Tibial artery (tissue), 4 donors: ENCODE data around the gene STKLD1.

ENCODE experiments used
- DNase-seq, 2 donors: peaks; one replicate each; pipeline ENCODE4 v3.0.0-alpha.2; 2019
- H3K27ac ChIP-seq, 2 donors: fragments of 200-600 bp; sonication (generic) in 1 of 2; 1 replicate in 1 of 2; 2 replicates in 1 of 2; pipeline ENCODE4 v1.5.1; 2018 to 2019; ENCODE audit warnings: mild to moderate bottlenecking in 1 of 2
- H3K27me3 ChIP-seq, 2 donors: fragments of 200-600 bp; sonication (generic) in 1 of 2; one replicate each; pipeline versions ENCODE4 v1.5.1 to v1.6.0; 2016 to 2019
- H3K36me3 ChIP-seq, 3 donors: fragments of 200-600 bp; sonication (generic) in 2 of 3; one replicate each; pipeline ENCODE4 v1.5.1; 2016 to 2019; ENCODE audit warnings: mild to moderate bottlenecking in 2 of 3
- H3K4me1 ChIP-seq, 4 donors: fragments of 200-600 bp; sonication (generic) in 2 of 4; 1 replicate in 3 of 4; 2 replicates in 1 of 4; pipeline ENCODE4 v1.5.1; 2016 to 2019
- H3K4me3 ChIP-seq, 2 donors: fragments of 200-600 bp; sonication (generic) in 1 of 2; 1 replicate in 1 of 2; 2 replicates in 1 of 2; pipeline ENCODE4 v1.5.1; 2018 to 2019; ENCODE audit warnings: mild to moderate bottlenecking in 2 of 2
- H3K9me3 ChIP-seq, 3 donors: fragments of 200-600 bp; sonication (generic) in 1 of 3; one replicate each; pipeline ENCODE4 v1.5.1; 2016 to 2019
- intact Hi-C: fragments of 100-400 bp; cut with DNase I; formaldehyde crosslinking; loops from one replicate; pipeline ENCODE4 v1.15.0; 2023; ENCODE audit warnings: low total_unique reads
- TF ChIP-seq, protein P1 (sequence below), 2 experiments: fragments of 200-600 bp in 1 of 2; fragments of 450-650 bp in 1 of 2; IDR thresholded peaks; one replicate each; pipeline ENCODE4 v1.5.1; 2017 to 2019; ENCODE audit warnings: antibody characterized with exemption in 2 of 2, mild to moderate bottlenecking in 1 of 2, moderate library complexity in 1 of 2

STKLD1 gene

DNA sequence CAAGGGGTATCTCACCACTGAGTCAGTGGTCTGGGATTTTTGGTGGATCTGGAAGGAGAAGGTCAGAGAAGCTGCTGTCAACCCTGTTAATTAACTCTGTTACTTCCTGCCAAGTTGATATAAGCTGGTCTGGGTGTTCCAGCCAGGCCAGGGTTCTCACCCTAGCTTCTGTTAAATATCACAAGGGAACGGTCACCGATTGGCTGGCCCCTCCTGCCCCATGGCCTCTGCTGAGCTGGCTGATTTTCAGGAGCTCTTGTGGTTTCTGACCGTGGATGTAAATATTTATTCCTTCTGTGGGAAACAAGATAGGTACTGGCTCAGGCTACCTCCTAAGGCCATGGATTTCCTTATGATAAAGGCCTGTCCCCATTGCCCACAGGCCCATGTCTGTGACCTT lies 47.0 kb downstream of the STKLD1 start:
- Histone ChIP-seq H3K9me3 (no peaks in the 10 kb centered on the region), H3K27me3 (peaks cover 0 to 37% of the 10 kb centered on the region in 2 donors), H3K4me1 (peaks cover 0 to 7% (median 6%) of the 10 kb centered on the region in 4 donors), H3K27ac (no peak overlapping the region), H3K36me3 (no peaks in the 10 kb centered on the region), H3K4me3 (no peak overlapping the region)
- TF ChIP-seq, protein P1, sequence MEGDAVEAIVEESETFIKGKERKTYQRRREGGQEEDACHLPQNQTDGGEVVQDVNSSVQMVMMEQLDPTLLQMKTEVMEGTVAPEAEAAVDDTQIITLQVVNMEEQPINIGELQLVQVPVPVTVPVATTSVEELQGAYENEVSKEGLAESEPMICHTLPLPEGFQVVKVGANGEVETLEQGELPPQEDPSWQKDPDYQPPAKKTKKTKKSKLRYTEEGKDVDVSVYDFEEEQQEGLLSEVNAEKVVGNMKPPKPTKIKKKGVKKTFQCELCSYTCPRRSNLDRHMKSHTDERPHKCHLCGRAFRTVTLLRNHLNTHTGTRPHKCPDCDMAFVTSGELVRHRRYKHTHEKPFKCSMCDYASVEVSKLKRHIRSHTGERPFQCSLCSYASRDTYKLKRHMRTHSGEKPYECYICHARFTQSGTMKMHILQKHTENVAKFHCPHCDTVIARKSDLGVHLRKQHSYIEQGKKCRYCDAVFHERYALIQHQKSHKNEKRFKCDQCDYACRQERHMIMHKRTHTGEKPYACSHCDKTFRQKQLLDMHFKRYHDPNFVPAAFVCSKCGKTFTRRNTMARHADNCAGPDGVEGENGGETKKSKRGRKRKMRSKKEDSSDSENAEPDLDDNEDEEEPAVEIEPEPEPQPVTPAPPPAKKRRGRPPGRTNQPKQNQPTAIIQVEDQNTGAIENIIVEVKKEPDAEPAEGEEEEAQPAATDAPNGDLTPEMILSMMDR (IDR thresholded peaks at IDR 0.05): no peak
- DNase-seq: no peak
- intact Hi-C loops: no loop called here

DNA sequence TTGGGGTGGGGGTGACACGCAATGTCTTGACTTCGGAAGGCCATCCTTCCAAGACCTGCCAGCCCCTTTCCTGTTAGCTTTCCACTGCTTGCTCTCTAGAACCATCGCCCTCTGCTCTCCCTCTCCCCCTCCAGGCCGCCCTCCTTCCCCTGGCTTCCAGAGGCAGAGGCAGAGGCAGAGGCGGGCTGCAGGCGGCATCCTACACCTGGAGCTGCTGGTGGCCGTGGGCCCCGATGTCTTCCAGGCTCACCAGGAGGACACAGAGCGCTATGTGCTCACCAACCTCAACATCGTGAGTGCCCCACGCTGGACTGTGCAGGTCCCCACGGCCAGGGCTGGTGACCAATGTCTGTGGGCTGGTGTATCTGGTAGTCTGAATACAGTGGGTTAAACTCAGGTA lies 48.0 kb downstream of the STKLD1 start:
- Histone ChIP-seq H3K9me3 (no peaks in the 10 kb centered on the region), H3K36me3 (no peaks in the 10 kb centered on the region), H3K4me3 (no peak overlapping the region), H3K27me3 (peaks cover 0 to 47% of the 10 kb centered on the region in 2 donors), H3K4me1 (peaks cover 0 to 12% (median 10%) of the 10 kb centered on the region in 4 donors), H3K27ac (no peak overlapping the region)
- TF ChIP-seq, protein P1 (IDR thresholded peaks at IDR 0.05): no peak
- intact Hi-C loops: no loop called here
- no peak for DNase-seq

DNA sequence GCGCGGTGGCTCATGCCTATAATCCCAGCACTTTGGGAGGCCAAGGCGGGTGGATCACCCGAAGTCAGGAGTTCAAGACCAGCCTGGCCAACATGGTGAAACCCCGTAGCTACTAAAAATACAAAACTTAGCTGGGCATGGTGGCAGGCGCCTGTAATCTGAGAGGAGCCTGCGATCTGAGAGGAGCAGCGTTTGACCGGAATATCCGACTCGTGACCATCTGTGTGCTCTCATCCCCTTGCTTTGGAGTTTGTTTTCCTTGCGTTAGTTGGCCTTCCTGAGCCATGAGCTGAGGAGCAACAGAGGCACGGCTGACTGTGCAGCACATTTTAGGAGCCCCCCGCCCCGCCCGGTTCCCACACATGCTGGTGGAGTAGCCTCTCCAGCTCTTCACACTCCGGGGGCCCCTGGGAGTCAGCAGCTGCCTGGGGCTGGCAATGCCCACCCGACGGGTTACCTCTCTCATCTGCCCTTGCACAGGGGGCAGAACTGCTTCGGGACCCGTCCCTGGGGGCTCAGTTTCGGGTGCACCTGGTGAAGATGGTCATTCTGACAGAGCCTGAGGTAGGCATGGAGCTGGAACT lies 49.0 kb downstream of the STKLD1 start:
- DNase-seq: no peak
- intact Hi-C loops: no loop called here
- Histone ChIP-seq H3K9me3 (no peaks in the 10 kb centered on the region), H3K4me1 (peaks cover 0 to 18% (median 13%) of the 10 kb centered on the region in 4 donors), H3K36me3 (no peaks in the 10 kb centered on the region), H3K4me3 (no peak overlapping the region), H3K27me3 (peaks cover 0 to 56% of the 10 kb centered on the region in 2 donors), H3K27ac (no peak overlapping the region)
- TF ChIP-seq, protein P1 (IDR thresholded peaks at IDR 0.05): no peak

DNA sequence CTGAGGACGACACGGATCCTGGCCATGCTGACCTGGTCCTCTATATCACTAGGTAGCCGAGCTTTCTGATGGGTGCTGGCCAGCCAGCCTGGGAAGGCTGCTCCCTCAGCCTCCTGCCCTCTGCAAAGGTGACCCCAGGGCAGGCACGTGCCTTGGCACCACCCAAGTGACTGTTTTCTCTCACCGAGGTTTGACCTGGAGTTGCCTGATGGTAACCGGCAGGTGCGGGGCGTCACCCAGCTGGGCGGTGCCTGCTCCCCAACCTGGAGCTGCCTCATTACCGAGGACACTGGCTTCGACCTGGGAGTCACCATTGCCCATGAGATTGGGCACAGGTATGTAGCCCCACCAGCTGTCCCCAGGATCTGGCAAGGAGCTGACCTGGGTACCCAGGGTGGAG lies 49.8 kb downstream of the STKLD1 start:
- no peak overlapping the region for H3K4me3 ChIP-seq
- intact Hi-C loops: no loop called here
- H3K27ac ChIP-seq: no peak overlapping the region
- no peaks in the 10 kb centered on the region for H3K36me3 ChIP-seq
- TF ChIP-seq, protein P1 (IDR thresholded peaks at IDR 0.05): no peak
- no peaks in the 10 kb centered on the region for H3K9me3 ChIP-seq
- peaks cover 0 to 57% of the 10 kb centered on the region in 2 donors for H3K27me3 ChIP-seq
- H3K4me1 ChIP-seq: peaks cover 0 to 18% (median 13%) of the 10 kb centered on the region in 4 donors
- no peak for DNase-seq

DNA sequence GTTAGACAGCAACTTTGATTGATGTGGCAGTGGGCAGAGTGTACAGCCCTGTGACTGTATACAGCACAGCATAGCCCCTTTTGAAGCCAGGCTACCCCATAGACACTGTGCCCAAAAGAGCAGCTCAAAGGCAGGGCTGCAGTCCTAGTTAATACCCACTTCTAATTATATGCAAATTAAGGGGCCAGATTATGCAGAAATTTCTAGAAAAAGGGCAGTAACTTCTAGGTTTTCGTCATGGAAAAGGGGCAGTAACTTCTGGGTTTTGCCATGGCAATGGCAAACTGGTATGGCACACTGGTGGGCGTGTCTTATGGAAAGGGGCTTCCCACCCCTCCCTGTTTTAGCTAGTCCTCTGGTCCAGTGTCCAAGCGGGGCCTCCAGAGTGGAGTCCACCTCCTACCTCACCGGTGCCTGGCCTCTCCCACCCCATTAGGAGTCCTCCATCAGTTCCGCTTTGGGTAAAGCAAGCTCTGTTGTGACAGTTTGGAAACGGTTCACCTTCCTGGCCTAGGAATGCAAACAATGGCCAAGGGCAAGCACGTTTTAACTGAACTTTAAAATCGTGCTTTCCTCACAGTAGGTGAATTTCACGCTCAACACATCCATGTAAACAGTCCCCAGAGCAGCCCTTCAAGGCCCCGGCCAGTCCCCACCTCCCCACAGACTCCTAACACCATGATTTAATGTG lies 51.6 kb downstream of the STKLD1 start:
- Histone ChIP-seq H3K4me3 (no peak overlapping the region), H3K27me3 (peaks cover 0 to 57% of the 10 kb centered on the region in 2 donors)
- intact Hi-C loops: no loop called here

More for the DNA sequence above, 51.6 kb downstream of the STKLD1 start:
- Histone ChIP-seq H3K9me3 (no peaks in the 10 kb centered on the region), H3K27ac (no peak overlapping the region), H3K36me3 (no peaks in the 10 kb centered on the region), H3K4me1 (peaks cover 0 to 18% (median 13%) of the 10 kb centered on the region in 4 donors)
- TF ChIP-seq, protein P1 (IDR thresholded peaks at IDR 0.05): no peak
- no peak for DNase-seq
